Liver (tissue), 9 donors: ENCODE data around the gene GAS7. TPM values are rescaled to one million over a fixed set of nuclear protein-coding genes. Genes with fewer than 3 reads are reported as not detected.

Source experiments
- DNase-seq: peaks from one replicate; pipeline ENCODE4 v3.0.0-alpha.2; 2017; ENCODE audit warnings: low spot score
- H3K27ac ChIP-seq, 2 donors: one replicate each; pipeline ENCODE4 v1.7.0; 2013; ENCODE audit warnings: inconsistent platforms in 2 of 2, low read length in 2 of 2, control low read depth in 1 of 2, low read depth in 1 of 2, mild to moderate bottlenecking in 1 of 2
- H3K27me3 ChIP-seq, 4 donors: one replicate each; pipeline versions ENCODE4 v1.6.1 to v1.7.0; 2013; ENCODE audit warnings: low read length in 3 of 4, inconsistent platforms in 1 of 4, mild to moderate bottlenecking in 1 of 4, moderate library complexity in 1 of 4; ENCODE audit not compliant: control insufficient read depth in 4 of 4, insufficient read depth in 4 of 4
- H3K36me3 ChIP-seq, 4 donors: one replicate each; pipeline versions ENCODE4 v1.6.1 to v1.7.0; 2013; ENCODE audit warnings: low read length in 3 of 4, mild to moderate bottlenecking in 3 of 4, low read depth in 1 of 4, moderate library complexity in 1 of 4; ENCODE audit not compliant: control insufficient read depth in 4 of 4, insufficient read depth in 3 of 4
- H3K4me1 ChIP-seq, 4 donors: one replicate each; pipeline versions ENCODE4 v1.6.1 to v1.7.0; 2013; ENCODE audit warnings: low read length in 3 of 4, mild to moderate bottlenecking in 3 of 4, moderate library complexity in 1 of 4; ENCODE audit not compliant: control insufficient read depth in 4 of 4, insufficient read depth in 4 of 4
- H3K4me3 ChIP-seq, 3 donors: one replicate each; pipeline versions ENCODE4 v1.6.1 to v1.7.0; 2013; ENCODE audit warnings: low read length in 3 of 3, control low read depth in 1 of 3, low read depth in 1 of 3, mild to moderate bottlenecking in 1 of 3
- H3K9ac ChIP-seq, 2 donors: one replicate each; pipeline ENCODE4 v1.7.0; 2013; ENCODE audit warnings: low read length in 2 of 2, mild to moderate bottlenecking in 2 of 2, moderate library complexity in 2 of 2, control low read depth in 1 of 2, low read depth in 1 of 2
- H3K9me3 ChIP-seq, 4 donors: one replicate each; pipeline versions ENCODE4 v1.6.1 to v1.7.0; 2013; ENCODE audit warnings: low read length in 3 of 4; ENCODE audit not compliant: control insufficient read depth in 4 of 4
- FOXA2 ChIP-seq: IDR thresholded peaks from 2 replicates; pipeline ENCODE4 v1.6.1; 2016; ENCODE audit warnings: antibody characterized with exemption
- GABPA ChIP-seq, 2 donors: IDR thresholded peaks in 1 of 2; conservative IDR thresholded peaks in 1 of 2; 2 replicates each; pipeline ENCODE4 v1.6.1; 2016; ENCODE audit warnings: antibody characterized with exemption in 2 of 2, mild to moderate bottlenecking in 1 of 2, moderate library complexity in 1 of 2
- HNF4G ChIP-seq: IDR thresholded peaks from 2 replicates; pipeline ENCODE4 v1.6.1; 2016; ENCODE audit warnings: antibody characterized with exemption
- NR2F2 ChIP-seq: IDR thresholded peaks from 2 replicates; pipeline ENCODE4 v1.6.1; 2016; ENCODE audit warnings: antibody characterized with exemption
- RAD21 ChIP-seq, 2 donors: IDR thresholded peaks; 2 replicates each; pipeline ENCODE4 v1.6.1; 2016; ENCODE audit warnings: antibody characterized with exemption in 2 of 2, mild to moderate bottlenecking in 2 of 2
- RXRA ChIP-seq, 2 donors: IDR thresholded peaks; 2 replicates each; pipeline ENCODE4 v1.6.1; 2017 to 2018; ENCODE audit warnings: antibody characterized with exemption in 2 of 2, mild to moderate bottlenecking in 1 of 2
- SP1 ChIP-seq: IDR thresholded peaks from 2 replicates; pipeline ENCODE4 v1.6.1; 2018; ENCODE audit warnings: antibody characterized with exemption, mild to moderate bottlenecking
- YY1 ChIP-seq: IDR thresholded peaks from 2 replicates; pipeline ENCODE4 v1.6.1; 2016; ENCODE audit warnings: antibody characterized with exemption, mild to moderate bottlenecking
- WGBS: extraction: QIAGEN DNeasy Blood & Tissue Kit; methylation state at CpG from one replicate; pipeline ENCODE4 v1.1.7; 2013; 5-methylcytosine and 5-hydroxymethylcytosine counted together
- polyA plus RNA-seq, 2 donors: library from polyadenylated mRNA; stranded (reverse) in 1 of 2; unstranded in 1 of 2; fragments of 200-250 nt in 1 of 2; fragments of >200 nt in 1 of 2; fragmentation: Nextera tagmentation in 1 of 2; extraction: Ambion mirVana in 1 of 2; gene quantifications; one replicate each; pipeline versions ENCODE4 v1.2.1 to v1.2.3, GENCODE V29; 2013 to 2015
- total RNA-seq, 2 donors: library from RNA; depleted of rRNA; stranded (reverse); fragments of >200 nt; gene quantifications; one replicate each; pipeline ENCODE4 v1.2.3, GENCODE V29; 2014
- TF ChIP-seq, protein P1 (sequence below): IDR thresholded peaks from 2 replicates; pipeline ENCODE4 v1.6.1; 2016; ENCODE audit warnings: antibody characterized with exemption, mild to moderate bottlenecking
- TF ChIP-seq, protein P2 (sequence below): IDR thresholded peaks from 2 replicates; pipeline ENCODE4 v1.6.1; 2016; ENCODE audit warnings: antibody characterized with exemption
- donor health status: healthy.
- donor health status: healthy.
- donor health status: healthy.
- donor health status: healthy.
- donor health status: healthy.

GAS7 gene
- total and polyA plus RNA-seq, 4 donors, result 0.79 to 6.1 (median 2.5) TPM

DNA sequence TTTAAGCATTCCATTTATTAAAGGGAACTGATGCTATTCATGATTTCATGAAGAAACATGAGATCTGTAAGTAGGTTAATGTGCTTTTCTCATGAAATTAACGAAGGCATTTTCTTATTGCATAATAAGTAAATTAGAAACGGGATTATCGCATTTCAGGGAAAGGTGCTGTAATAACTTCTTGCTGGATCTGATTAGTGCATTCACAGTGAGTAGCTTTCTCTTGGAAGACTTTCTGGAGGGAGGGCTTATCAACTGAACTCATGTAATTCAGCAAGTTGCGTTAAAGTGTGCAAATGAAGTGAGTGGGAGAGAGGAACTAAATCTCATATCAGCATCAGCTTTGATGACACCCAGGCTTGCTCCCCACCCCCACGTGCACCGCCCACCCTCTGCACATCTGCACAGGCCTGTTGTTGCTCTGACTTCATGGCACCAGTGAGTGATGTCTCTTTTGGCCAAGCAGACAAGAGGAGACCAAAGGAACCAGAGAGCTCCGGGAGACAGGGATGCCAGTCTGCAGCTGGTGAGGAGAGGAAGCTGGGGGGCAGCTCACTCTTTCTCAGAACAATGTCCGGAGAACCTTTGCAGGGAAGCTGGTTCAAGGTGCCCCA, 26.3 kb upstream of the GAS7 start:
- DNase-seq, result no peak
- no peak overlapping the region for H3K27ac ChIP-seq

DNA sequence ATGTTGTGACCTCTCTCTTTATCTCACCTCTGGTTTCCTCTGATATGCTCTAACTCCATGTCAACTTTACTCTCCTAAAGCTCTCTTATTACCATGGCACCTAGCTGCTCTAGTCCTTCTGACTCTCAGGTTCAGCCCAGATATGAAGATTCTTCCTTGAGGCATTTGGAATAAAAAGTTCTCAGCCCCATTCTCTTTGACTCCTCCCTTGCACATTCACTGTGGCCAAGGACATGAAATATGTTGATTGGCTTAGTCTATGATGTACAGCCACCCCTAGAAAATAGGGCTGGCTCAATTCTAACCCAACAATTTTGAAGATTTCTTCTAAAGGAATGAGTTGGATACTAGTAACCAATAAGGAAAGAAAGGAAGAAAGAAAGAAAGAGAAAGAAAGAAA, 20.8 kb upstream of the GAS7 start:
- Histone ChIP-seq H3K4me1 (no peaks in the 10 kb centered on the region), H3K9ac (no peak overlapping the region)
- TF ChIP-seq HNF4G (no peak), YY1 (no peak)
- TF ChIP-seq, protein P1, sequence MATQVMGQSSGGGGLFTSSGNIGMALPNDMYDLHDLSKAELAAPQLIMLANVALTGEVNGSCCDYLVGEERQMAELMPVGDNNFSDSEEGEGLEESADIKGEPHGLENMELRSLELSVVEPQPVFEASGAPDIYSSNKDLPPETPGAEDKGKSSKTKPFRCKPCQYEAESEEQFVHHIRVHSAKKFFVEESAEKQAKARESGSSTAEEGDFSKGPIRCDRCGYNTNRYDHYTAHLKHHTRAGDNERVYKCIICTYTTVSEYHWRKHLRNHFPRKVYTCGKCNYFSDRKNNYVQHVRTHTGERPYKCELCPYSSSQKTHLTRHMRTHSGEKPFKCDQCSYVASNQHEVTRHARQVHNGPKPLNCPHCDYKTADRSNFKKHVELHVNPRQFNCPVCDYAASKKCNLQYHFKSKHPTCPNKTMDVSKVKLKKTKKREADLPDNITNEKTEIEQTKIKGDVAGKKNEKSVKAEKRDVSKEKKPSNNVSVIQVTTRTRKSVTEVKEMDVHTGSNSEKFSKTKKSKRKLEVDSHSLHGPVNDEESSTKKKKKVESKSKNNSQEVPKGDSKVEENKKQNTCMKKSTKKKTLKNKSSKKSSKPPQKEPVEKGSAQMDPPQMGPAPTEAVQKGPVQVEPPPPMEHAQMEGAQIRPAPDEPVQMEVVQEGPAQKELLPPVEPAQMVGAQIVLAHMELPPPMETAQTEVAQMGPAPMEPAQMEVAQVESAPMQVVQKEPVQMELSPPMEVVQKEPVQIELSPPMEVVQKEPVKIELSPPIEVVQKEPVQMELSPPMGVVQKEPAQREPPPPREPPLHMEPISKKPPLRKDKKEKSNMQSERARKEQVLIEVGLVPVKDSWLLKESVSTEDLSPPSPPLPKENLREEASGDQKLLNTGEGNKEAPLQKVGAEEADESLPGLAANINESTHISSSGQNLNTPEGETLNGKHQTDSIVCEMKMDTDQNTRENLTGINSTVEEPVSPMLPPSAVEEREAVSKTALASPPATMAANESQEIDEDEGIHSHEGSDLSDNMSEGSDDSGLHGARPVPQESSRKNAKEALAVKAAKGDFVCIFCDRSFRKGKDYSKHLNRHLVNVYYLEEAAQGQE, result no peak

More for the DNA sequence above, 26.3 kb upstream of the GAS7 start:
- Histone ChIP-seq H3K27me3 (no peaks in the 10 kb centered on the region), H3K4me1 (no peaks in the 10 kb centered on the region), H3K9me3 (peaks cover 0 to 4% (median 0%) of the 10 kb centered on the region in 4 donors), H3K4me3 (no peak overlapping the region), H3K36me3 (no peaks in the 10 kb centered on the region), H3K9ac (no peak overlapping the region)
- 62% methylated on average over 8 of the region's 8 CpGs for WGBS
- TF ChIP-seq, protein P1, result no peak
- TF ChIP-seq NR2F2 (no peak), SP1 (no peak), RAD21 (IDR thresholded peaks at IDR 0.05) (no peak), RXRA (IDR thresholded peaks at IDR 0.05) (no peak)

DNA sequence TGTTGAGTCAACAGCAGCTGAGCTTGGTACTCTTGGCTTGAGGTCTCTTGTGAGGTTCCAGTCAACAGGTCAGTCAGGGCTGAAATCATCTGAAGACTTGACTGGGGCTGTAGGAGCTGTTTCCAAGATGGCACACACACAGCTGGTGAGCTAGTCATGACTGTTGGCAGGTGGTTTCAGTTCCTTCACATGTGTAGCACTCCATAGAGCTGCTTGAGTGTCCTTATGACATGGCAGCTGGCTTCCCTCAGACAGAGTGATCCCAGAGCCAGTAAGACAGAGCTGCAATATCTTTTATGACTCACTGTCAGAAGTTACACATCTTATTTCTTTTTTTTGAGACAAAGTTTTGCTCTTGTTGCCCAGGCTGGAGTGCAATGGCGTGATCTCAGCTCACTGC, 19.5 kb upstream of the GAS7 start:
- H3K4me3 ChIP-seq, result no peak overlapping the region
- DNase-seq, result no peak
- no peaks in the 10 kb centered on the region for H3K36me3 ChIP-seq
- peaks cover 0 to 3% (median 1%) of the 10 kb centered on the region in 4 donors for H3K9me3 ChIP-seq
- no peaks in the 10 kb centered on the region for H3K4me1 ChIP-seq
- no peak overlapping the region for H3K9ac ChIP-seq
- TF ChIP-seq, protein P1, result no peak
- TF ChIP-seq FOXA2 (no peak), NR2F2 (no peak), GABPA (IDR thresholded peaks at IDR 0.05 in 1 of 2, conservative IDR thresholded peaks at IDR 0.05 in 1 of 2) (no peak), YY1 (no peak), SP1 (no peak), RXRA (IDR thresholded peaks at IDR 0.05) (no peak)
- TF ChIP-seq, protein P2, sequence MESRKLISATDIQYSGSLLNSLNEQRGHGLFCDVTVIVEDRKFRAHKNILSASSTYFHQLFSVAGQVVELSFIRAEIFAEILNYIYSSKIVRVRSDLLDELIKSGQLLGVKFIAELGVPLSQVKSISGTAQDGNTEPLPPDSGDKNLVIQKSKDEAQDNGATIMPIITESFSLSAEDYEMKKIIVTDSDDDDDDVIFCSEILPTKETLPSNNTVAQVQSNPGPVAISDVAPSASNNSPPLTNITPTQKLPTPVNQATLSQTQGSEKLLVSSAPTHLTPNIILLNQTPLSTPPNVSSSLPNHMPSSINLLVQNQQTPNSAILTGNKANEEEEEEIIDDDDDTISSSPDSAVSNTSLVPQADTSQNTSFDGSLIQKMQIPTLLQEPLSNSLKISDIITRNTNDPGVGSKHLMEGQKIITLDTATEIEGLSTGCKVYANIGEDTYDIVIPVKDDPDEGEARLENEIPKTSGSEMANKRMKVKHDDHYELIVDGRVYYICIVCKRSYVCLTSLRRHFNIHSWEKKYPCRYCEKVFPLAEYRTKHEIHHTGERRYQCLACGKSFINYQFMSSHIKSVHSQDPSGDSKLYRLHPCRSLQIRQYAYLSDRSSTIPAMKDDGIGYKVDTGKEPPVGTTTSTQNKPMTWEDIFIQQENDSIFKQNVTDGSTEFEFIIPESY, result no peak
- H3K27ac ChIP-seq, result no peak overlapping the region
- H3K27me3 ChIP-seq, result peaks cover 0 to 4% (median 0%) of the 10 kb centered on the region in 4 donors
- WGBS, result 73% methylated on average over 1 of the region's 1 CpG

More for the DNA sequence above, 20.8 kb upstream of the GAS7 start:
- H3K4me3 ChIP-seq, result no peak overlapping the region
- H3K9me3 ChIP-seq, result peaks cover 0 to 5% (median 1%) of the 10 kb centered on the region in 4 donors
- no peaks in the 10 kb centered on the region for H3K36me3 ChIP-seq
- peaks cover 0 to 4% (median 0%) of the 10 kb centered on the region in 4 donors for H3K27me3 ChIP-seq
- no peak for DNase-seq
- H3K27ac ChIP-seq, result no peak overlapping the region
